Sciatic nerve (tissue), 2 donors: ENCODE measurements around the gene CHTF18. TPM values are rescaled to one million over a fixed set of nuclear protein-coding genes. Genes with fewer than 3 reads are reported as not detected.
"Not testable (repeated sequence)": the region's sequence is repeated elsewhere in the genome, so short reads cannot be mapped to it uniquely, and the experiment has no call there.

Experiments used
- ATAC-seq: fragments of 200-7000 bp; cut with Tn5 transposase; one replicate; pipeline ENCODE4 v1.9.1; 2020; ENCODE audit warnings: mild to moderate bottlenecking, moderate library complexity
- DNase-seq: peaks from one replicate; pipeline ENCODE4 v3.0.0-alpha.2; 2020; ENCODE audit warnings: low spot score
- intact Hi-C: fragments of 100-400 bp; cut with DNase I; formaldehyde crosslinking; loops from one replicate; pipeline ENCODE4 v1.14.2; 2022
- total RNA-seq: library from RNA; stranded (reverse); fragmentation: NEBNext Ultra II Directional; extraction: Animal tissue kit (Norgen Biotek cat#: 25700); gene quantifications from one replicate; pipeline ENCODE4 v1.2.1, GENCODE V29; 2021
- donor health status: DM: no; HTN: no; CAD: no.
- donor health status: DM: no; HTN: no; CAD: no.

Gene CHTF18
- 18.9 TPM for total RNA-seq

- intact Hi-C loops = no loop called here
- DNase-seq (peak; percentile 95), ATAC-seq (peak; percentile 95)
Observed at GRCh38 chr16:788399-789126, at the start of gene CHTF18. CHTF18 (plus strand) TSS chr16:788620; CDS start chr16:788685, 65 bp downstream.

- DNase-seq = no peak
- ATAC-seq = no peak
Observed at GRCh38 chr16:739560-740458, 48.6 kb upstream of the CHTF18 start.

GRCh38 chr16:740459-740763, 48.0 kb upstream of the CHTF18 start:
- no peak for DNase-seq
- intact Hi-C loops = no loop called here
- ATAC-seq = peak; percentile 48

More at GRCh38 chr16:739560-740458, 48.6 kb upstream of the CHTF18 start:
- intact Hi-C loops = no loop called here

- ATAC-seq = peak; percentile 95
- intact Hi-C loops = no loop called here
- DNase-seq = peak; percentile 94
Observed at GRCh38 chr16:740764-741505, 47.5 kb upstream of the CHTF18 start, which contains the start of gene CIAO3. CIAO3 (minus strand) TSS chr16:740997; CDS start chr16:740985, 12 bp downstream.

- no peak for DNase-seq
- no peak for ATAC-seq
- intact Hi-C loops = no loop called here
Observed at GRCh38 chr16:741986-742629, 46.3 kb upstream of the CHTF18 start.

GRCh38 chr16:742894-743293, 45.5 kb upstream of the CHTF18 start:
- intact Hi-C loops, ATAC-seq, DNase-seq: not testable (repeated sequence)

GRCh38 chr16:743794-744500, 44.5 kb upstream of the CHTF18 start:
- DNase-seq = no peak
- intact Hi-C loops = no loop called here
- no peak for ATAC-seq

GRCh38 chr16:745739-746138, 42.7 kb upstream of the CHTF18 start:
- ATAC-seq = no peak

GRCh38 chr16:746637-747036, 41.8 kb upstream of the CHTF18 start:
- DNase-seq (no peak), ATAC-seq (no peak)
- intact Hi-C loops = loop anchor here (5.0 kb wide), 1 partner anchor 39 kb away; the partner anchor contains the start of gene FBXL16

More at GRCh38 chr16:745739-746138, 42.7 kb upstream of the CHTF18 start:
- DNase-seq = no peak
- intact Hi-C loops = loop anchor here (5.0 kb wide), 1 partner anchor 38 kb away; the partner anchor contains the start of gene FBXL16

GRCh38 chr16:747978-748746, 40.3 kb upstream of the CHTF18 start:
- intact Hi-C loops = loop anchor here (5.0 kb wide), 1 partner anchor 41 kb away; the partner anchor contains the start of gene FBXL16
- no peak for ATAC-seq
- DNase-seq = no peak

- DNase-seq (no peak), ATAC-seq (peak; percentile 34)
- intact Hi-C loops = loop anchor here (5.0 kb wide), 1 partner anchor 42 kb away; the partner anchor contains the start of gene FBXL16
Observed at GRCh38 chr16:749010-749409, 39.4 kb upstream of the CHTF18 start.

- intact Hi-C loops = no loop called here
- DNase-seq = no peak
- ATAC-seq = no peak
Observed at GRCh38 chr16:750485-750884, 37.9 kb upstream of the CHTF18 start.

- peak; percentile 32 for ATAC-seq
- intact Hi-C loops = no loop called here
- DNase-seq = no peak
Observed at GRCh38 chr16:751152-752006, 37.0 kb upstream of the CHTF18 start.

- no peak for ATAC-seq
- intact Hi-C loops = no loop called here
Observed at GRCh38 chr16:752007-752312, 36.5 kb upstream of the CHTF18 start.

GRCh38 chr16:754121-754607, 34.3 kb upstream of the CHTF18 start:
- intact Hi-C loops, DNase-seq, ATAC-seq: not testable (repeated sequence)

More at GRCh38 chr16:752007-752312, 36.5 kb upstream of the CHTF18 start:
- no peak for DNase-seq

- peak; percentile 41 for ATAC-seq
- intact Hi-C loops = no loop called here
- DNase-seq = no peak
Observed at GRCh38 chr16:754656-755055, 33.8 kb upstream of the CHTF18 start.
